ENCODE results near the gene SMAD6.

GRCh38 chr15:66780973-66781718, 79.1 kb downstream of the SMAD6 start:
- TF ChIP-seq CTCF (IDR thresholded peaks at IDR 0.05) (no peak), POLR2A (IDR thresholded peaks at IDR 0.05) (no peak), EP300 (IDR thresholded peaks at IDR 0.05) (no peak)
